ENCODE data around the gene ENPP6. TPM values are rescaled to one million over a fixed set of nuclear protein-coding genes. Genes with fewer than 3 reads are reported as not detected.
"Not testable (repeated sequence)": the region's sequence is repeated elsewhere in the genome, so short reads cannot be mapped to it uniquely, and the experiment has no call there.

Gene ENPP6
- total RNA-seq, 1 donor = under 0.01 TPM

DNA sequence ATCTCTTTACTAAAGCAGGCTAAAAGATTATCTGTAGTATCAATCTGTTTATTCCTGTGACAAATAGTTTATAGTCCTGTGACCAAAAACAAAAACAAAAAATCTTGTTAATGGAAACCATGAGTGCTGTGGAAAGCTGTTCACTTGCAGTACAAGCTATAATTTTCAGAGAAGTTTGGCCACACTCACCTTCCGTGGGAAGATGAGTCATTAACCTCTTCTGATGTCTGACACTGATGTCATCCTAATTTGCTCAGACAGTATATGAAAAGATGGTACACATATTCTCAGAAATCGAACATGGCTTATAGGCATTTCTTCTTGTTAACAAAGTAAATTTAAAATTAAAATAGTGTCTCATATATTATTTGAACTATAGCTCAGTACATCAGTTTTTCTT, 19.9 kb upstream of the ENPP6 start:
- DNase-seq (ENCODE audit: low read depth in 2 of 3, low spot score in 2 of 3) = no peak

DNA sequence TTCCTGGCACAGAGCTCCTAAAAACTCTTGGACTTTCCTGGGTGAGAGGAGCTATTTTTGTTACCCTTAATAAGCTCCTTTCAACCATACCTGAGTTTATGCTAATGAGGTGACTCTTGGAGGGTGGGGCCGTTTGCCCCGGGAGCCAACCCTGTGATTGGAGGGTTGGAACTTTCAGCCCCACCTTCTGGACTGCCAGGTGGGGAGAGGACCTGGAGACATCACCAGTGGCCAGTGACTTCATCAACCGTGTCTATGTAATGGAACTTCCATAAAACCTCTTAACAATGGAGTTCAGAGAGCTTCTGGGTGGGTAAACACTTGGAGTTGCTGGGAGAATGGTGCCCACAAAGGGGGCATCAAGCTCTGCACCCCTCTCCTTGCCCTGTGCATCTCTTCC, 17.9 kb upstream of the ENPP6 start:
- no peak for DNase-seq (ENCODE audit: low read depth in 2 of 3, low spot score in 2 of 3)

DNA sequence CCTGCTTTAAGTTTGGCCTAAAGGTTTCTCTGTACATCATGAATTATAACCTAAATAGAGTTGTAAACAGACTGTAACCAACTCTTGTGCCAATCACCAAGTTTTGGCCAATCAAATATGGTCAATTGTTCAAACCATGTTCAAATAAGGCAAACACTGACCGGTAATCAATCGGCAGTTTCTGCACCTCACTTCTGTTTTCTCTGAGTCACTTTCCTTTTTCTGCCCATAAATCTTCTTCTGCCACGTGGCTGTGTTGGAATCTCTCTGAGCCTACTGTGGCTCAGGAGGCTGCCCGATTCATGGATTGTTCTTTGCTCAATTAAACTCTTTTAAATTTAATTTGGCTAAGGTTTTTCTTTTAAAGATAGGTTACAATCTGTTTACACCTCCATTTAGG, 16.5 kb upstream of the ENPP6 start:
- peak in 1 of 3 donors; percentile 7 for DNase-seq (ENCODE audit: low read depth in 2 of 3, low spot score in 2 of 3)

DNA sequence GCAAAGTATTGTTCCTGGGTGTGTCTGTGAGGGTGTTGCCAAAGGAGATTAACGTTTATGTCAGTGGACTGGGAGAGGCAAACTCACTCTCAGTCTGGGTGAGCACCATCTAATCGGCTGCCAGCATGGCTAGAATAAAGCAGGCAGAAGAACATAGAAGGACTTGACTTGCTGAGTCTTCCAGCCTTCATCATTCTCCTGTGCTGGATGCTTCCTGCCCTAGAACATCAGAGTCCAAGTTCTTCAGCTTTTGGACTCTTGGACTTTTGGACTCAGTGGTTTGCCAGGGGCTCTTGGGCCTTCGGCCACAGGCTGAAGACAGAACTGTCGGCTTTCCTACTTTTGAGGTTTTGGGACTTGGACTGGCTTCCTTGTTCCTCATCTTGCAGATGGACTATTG, 15.3 kb upstream of the ENPP6 start:
- no peak for DNase-seq (ENCODE audit: low read depth in 2 of 3, low spot score in 2 of 3)

DNA sequence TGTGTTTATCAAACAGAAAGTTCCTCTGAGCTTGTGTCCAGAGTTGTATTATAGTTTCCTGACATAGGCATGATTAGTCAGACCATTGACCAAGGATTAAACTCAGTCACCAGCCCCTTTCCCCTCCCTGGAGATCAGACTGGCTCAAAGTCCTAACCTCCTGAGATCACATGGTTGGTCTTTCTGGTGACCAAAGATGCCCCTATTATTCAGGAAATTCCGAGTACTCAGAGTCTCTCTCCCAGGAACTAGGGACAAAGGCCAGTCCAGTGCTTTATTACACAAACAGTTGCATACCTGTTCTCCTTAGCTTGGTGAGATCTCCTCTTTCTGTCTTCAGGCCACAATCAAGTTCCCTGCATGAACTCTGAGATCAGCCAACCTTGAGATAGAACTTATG, 14.5 kb upstream of the ENPP6 start:
- DNase-seq (ENCODE audit: low read depth in 2 of 3, low spot score in 2 of 3) = no peak

DNA sequence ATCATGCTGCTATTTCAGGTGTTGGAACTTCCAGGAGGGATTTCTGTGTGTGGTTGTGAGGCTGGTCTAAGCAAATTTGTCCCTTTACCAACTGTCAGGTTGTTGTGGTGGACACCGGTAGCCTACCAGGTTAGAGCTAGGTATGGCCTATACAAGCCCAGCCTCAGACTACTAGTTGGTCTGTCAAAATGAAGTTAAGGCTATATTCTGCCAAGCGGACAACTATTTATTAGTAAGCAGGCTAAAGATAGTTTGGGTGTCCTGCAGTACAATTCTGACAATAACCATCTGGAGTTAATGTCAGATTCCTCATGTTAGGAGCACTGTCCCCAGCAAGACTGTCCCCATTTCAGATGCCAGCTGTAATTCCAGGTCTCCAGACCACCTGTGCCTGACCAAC, 13.9 kb upstream of the ENPP6 start:
- DNase-seq (ENCODE audit: low read depth in 2 of 3, low spot score in 2 of 3) = no peak

DNA sequence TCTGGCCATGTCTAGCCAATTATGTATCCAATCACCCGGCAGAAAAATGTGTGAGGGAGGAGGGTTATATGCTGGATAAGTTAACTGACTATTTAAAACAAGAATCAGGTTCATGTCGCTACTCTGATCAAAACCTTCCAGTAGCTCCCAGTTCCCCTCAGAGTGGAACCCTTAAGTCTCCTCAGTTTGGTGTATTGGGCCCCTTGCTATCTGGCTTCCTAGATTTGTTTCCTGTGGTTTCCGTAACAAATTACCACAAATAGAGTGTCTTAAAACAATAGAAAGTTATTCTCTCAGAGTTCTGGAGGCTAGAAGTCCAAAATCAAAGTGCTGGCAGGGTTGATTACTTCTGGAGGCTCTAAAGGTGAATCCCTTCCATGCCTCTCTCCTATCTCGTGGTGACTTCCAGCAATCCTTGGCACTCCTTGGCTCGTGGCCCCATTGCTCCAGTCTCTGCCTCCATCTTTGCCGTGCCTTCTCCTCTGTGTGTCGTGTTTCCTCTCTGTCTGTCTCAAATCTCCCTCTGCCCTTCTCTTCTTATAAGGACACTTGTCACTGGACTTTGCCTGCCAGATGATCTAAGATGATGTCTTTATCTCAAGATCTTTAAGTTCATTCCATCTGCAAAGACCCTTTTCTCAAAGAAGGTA, 10.5 kb upstream of the ENPP6 start:
- DNase-seq (ENCODE audit: low read depth in 2 of 3, low spot score in 2 of 3) = peak in 1 of 3 donors; percentile 38

DNA sequence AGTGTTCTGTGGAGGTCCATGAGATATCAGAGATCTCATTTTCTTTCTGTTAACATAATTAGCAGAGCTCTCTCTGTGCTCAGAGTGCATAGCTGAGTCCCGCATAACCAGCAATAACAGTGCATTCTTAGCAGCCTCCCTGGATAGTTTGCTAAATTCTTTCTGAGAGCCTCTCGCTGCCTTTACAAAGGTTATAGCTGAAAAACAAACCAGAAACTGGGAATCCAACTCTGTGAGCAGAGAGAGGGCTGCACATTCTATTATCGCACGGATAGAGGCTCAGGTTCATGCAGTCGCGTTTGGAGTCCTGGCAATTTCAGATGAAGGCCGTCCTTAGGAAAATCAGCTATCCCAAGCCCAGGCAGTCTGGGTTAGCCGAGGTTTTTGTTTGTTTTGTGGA, 1.2 kb downstream of the ENPP6 start:
- DNase-seq (ENCODE audit: low read depth in 2 of 3, low spot score in 2 of 3) = no peak

DNA sequence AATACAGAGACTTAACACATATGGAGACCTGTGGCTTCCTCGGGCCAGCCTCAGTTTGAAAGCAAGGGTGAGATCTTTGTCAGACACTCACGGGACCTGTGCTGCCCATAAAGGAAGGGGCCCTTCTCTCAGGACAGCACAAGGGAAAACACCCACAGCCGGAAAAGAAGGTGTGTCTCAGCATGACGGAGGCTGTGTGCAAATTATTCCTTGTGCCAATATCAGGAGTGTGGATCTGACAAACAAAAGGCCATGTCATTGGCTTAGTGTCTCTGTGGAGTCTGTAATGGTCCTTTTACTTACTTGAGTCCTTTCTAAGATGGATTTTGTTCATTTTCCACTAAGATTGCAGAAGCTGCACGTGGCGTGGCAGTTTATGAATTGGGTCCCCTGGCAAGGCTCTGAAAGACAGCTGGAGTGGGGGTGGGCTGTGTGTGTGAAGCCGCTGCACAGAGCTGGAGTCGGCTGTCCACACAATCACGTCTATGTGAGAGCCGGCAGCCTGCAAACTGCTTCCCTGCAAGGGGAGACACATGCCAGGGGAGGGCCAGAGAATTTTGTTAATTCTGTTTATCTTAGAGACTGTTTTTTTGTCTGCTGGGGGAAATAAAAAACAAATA, 1.9 kb downstream of the ENPP6 start:
- no peak for DNase-seq (ENCODE audit: low read depth in 2 of 3, low spot score in 2 of 3)

DNA sequence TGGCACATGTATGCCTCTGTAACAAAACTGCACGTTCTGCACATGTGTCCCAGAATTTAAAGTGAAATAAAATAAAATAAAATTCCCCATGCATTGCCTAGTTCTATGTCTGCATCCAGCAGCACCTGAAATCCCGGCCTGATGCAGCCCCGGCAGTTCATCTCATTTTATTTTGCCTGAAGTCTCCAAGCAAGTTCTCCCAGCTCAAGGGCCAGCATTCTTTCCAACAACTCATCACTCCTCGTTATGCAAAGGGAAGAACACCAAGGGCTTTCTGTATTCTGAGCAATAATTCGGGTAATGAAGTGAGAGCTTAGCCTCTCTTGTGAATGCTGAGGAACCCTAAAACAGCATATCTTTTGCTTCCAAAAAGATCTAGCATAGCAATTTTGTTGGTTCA, 2.7 kb downstream of the ENPP6 start:
- no peak for DNase-seq (ENCODE audit: low read depth in 2 of 3, low spot score in 2 of 3)

DNA sequence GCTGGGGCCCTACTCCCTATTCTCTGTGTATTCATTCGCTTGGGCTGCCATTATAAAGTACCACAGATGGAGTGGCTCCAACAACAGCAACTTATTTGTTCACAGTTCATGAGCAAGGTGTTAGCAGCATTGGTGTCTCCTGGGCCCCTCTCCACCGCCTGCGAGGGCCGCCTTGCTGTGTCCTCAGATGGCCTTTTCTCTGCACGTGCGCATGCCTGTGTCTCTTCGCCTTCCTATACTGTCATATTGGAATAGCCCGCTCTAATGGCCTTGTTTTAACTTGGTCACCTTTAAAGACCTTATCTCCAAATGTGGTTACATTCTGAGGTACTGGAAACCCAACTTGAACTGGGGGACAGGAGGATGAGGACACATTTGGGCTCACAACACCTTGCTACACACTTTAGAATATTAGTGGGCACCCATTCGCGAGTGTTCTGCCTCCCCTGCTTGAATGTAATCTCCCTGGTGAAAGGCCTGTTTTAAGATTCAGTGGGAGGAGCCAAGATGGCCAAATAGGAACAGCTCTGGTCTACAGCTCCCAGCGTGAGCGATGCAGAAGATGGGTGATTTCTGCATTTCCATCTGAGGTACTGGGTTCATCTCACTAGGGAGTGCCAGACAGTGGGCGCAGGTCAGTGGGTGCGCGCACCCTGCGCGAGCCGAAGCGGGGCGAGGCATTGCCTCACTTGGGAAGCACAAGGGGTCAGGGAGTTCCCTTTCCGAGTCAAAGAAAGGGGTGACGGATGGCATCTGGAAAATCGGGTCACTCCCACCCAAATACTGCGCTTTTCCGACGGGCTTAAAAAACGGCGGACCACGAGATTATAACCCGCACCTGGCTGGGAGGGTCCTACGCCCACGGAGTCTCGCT, 9.7 kb downstream of the ENPP6 start:
- not testable (repeated sequence) for DNase-seq (ENCODE audit: low read depth in 2 of 3, low spot score in 2 of 3)

DNA sequence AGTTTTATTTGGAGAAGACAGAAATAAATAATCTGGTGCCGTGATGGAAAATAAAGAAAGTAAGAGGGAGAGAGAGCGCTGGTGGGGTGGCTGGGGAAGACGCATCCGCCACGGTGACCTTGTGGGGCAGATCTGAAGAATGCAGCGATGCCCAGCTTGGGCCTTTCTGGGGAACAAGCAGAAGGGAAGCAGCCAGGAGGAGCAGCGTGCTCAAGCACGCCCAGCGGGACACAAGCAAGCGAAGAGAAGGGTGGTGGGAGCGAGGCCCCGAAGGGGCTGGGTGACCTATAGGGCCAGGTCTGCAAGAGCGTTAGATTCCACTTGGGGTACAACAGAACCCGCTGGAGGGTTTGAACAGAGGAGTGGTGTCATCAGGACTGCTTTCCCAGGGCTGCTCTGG, 12.4 kb downstream of the ENPP6 start:
- DNase-seq (ENCODE audit: low read depth in 2 of 3, low spot score in 2 of 3) = no peak

DNA sequence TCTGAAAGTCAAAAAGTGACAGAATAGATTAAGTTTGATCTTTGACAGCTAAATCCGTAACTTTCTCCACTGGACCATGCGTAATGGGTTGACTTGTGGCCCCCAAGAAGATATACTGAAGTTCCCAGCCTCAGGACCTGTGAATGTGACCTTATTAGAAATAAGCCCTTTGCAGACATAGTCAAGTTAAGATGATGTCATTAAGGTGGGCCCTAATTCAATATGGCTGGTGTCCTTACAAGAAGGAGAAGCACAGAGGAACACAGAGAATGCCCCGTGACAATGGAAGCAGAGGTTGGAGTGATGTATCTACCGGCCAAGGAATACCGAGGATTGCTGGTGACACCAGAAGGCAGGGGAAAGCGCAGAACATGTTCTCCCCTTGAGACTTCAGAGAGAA, 14.4 kb downstream of the ENPP6 start:
- no peak for DNase-seq (ENCODE audit: low read depth in 2 of 3, low spot score in 2 of 3)

DNA sequence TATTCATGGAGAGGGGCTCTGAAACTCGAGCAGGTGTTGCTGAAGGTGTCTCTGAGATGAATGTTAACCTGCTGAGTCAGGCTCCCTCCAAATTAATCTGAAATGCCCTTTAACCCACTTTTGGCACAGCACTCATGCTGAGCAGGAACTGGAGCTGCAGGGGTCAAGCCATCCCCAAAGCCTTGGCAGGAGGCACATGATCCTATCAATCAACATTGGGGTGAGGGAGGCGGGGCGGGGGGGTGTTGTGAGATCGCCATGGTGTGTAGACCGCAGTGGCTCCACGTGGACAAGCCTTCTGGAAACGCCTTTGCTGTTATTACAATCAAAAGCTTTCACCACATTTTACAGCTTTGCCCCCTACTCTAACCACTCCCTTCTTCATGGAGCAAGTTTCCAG, 16.5 kb downstream of the ENPP6 start:
- no peak for DNase-seq (ENCODE audit: low read depth in 2 of 3, low spot score in 2 of 3)

DNA sequence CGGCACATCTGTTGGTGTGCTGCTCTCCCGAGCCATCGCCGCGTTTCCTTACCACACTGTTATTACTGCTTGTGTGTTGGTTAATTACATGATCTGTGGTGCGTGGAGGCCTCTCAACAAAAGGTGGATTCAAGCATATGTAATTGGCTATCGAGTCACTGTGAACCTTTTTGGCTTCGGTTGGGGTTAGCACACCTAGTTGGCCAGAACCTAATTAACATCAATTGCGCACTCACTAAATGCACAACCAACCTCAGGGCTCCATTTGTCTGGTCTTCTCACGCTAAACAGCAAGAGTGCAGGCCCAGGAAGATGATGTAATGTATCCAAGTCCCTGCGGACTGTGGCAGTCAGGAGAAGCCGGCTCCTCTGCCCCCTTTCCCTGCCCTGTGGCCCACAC, 17.4 kb downstream of the ENPP6 start:
- DNase-seq (ENCODE audit: low read depth in 2 of 3, low spot score in 2 of 3) = no peak

DNA sequence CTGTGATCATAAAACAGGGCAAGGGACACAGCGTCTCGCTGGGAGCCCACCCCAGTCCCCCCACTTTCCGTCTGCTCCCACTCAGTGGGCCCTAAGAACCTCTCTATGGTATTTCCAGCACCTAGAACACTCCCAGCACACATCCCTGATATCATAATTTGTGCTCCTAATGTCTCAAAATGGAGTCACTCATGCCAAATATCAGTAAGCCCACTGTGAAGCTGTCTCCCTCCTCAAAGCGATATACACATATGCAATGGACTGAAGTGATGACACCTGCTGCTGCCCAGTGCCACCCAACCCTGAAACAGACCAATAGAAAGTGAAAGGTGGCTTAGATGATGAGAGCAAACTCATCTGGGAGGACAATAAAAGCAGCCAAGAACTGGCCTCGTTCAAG, 17.9 kb downstream of the ENPP6 start:
- no peak for DNase-seq (ENCODE audit: low read depth in 2 of 3, low spot score in 2 of 3)

DNA sequence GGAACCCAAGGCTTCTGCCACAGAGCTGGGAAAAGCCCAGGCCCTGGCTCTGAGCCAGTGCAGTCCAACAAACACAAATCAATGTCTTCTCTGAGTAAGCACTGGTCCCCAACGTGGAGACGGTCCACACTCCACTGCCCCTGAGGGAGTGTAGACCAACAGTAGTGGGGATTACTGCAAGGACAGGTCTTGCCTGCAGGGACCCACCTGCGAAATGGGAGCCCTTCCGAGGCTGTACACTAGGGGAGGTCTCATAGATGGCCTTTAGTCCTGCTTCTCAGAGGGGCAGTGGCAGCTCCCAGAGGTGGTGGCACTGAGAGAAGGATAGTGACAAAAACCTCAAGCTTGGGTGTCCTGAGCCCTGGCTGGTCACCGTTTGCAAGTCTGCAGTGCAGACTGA, 19.5 kb downstream of the ENPP6 start:
- no peak for DNase-seq (ENCODE audit: low read depth in 2 of 3, low spot score in 2 of 3)

DNA sequence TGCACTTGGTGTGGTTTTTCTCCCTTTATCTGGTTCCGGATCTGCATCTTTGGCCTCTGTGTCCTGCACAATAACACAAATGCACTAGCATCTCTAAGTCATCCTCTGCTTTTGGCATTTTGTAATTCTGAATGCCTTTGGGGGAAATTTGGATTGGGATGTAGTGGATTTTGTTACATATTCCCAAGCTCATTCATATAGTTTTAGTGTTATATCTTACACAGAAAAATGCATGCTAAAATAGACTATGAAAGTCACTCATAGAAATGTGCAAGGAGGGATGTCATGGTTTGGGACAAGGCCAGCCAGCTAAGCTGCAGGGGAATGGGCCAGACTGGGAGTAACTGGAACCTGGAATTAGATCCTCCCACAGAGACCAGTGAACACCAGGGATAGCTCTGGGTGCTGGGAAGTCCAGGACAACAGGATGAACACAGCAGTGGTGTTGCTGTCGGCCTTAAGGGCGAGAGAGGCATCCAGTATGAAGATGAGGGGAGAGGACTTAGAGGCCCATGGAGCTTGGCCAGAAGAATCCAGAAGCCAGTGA, 20.1 kb downstream of the ENPP6 start:
- DNase-seq (ENCODE audit: low read depth in 2 of 3, low spot score in 2 of 3) = no peak

DNA sequence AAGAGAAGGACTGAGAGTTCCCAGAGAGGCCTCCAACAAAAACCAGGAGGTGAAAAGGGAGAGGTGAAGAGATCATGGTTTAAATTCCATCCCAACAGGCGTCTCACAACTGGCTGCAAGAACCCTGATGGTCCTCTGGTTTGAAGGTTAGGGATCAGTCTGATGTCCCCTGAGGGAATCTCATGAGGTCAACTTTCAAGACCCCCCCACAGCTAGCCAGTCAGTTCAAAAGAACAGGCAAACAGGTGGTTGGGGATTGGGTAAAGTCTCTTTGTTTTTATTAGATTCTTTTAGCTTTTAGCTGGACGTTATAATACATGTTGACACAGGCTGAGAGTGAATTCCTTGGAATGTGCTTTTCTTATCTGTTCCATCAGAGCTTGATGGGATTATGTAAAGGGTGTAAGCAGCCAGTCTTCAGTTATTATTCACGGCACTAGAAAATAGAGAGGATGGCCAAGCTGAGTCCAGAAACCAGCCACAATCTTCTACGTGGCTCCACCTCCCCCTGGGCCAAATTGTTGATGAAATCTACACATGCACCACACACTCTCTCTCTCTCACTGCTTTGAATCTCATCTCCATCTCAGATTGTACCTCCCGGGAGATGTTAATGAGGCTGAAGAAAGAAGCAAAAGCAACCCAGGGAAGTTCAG, 20.8 kb downstream of the ENPP6 start:
- DNase-seq (ENCODE audit: low read depth in 2 of 3, low spot score in 2 of 3) = no peak

DNA sequence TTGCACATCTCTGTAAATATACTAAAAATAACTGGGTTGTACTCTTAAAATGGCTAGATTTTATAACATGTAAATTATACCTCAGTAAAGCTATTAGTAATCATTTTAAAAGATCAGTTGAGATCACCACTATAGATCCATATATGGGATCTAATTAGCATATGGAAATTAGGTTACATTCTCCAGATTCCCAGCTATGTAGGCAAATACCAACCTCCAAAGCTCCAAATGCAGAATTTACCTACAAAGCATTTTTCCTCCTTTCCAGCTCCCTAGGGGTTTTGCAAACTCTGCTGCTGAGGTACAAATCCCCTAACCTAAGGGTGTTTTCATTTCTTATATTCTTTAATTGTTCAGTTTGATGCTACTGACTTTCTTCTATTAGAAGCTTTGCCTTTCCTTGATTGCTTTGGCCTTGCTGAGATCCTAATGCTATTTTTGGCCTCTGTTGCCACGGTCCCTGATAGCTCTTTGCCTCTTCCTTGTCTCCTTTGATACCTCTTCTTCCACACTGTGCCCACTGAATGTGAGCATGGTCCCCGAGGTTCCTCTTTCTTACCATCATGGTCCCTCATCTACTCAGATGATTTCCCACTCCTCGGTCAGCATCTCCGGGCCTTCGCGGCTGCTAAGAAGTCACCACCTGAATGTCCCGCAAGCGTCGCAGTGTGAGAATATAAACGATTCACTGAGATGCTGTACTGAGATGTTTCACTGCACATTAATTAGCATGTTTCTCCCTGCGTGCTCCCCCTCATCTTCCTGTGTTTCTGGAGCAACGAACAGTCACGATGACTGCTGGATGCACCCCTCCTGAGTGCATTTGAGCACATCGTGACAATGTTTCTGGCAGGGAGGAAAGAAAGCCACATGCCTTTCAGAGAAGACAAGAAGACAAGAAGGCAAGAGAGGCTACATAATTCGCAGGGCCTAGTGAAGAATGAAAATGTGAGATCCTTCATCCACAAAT, 23.8 kb downstream of the ENPP6 start:
- DNase-seq (ENCODE audit: low read depth in 2 of 3, low spot score in 2 of 3) = no peak
